ENCODE measurements around the gene CST6.
A peak's percentile ranks its signal among the peaks of the same experiment; 100 is the strongest.

The CST6 gene

GRCh38 chr11:66048547-66049323 is 36.9 kb downstream of the CST6 start, which contains the start of gene GAL3ST3:
Gene GAL3ST3 (minus strand): TSS chr11:66049161. CDS start chr11:66045415, 3,746 bp downstream.
- no peak for DNase-seq

GRCh38 chr11:66050581-66051231 is 38.9 kb downstream of the CST6 start:
- DNase-seq, result no peak

DNA sequence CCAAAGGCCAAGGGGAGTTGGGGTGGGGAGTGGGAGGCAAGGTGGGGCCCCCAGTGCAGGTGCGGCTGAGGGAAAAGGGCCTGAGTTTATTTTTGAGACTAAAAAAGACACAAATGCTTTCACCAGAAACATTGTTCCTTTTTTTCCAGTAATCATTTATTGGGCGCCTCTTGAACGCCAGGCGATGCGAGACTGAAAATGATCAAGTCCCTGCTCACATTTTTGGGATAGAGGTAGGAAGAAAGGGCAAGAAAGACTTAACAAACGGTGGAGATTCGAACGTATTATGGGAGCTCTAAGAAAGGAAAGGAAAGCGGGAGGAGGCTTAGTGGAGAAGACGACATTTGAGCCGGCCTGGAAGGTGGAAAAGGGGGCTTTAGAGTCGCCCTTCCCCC is 39.6 kb downstream of the CST6 start:
- DNase-seq, result no peak

- DNase-seq, result peak; percentile 98
Observed at GRCh38 chr11:66051766-66052663, 40.2 kb downstream of the CST6 start, which contains the start of gene SF3B2. Gene SF3B2 (plus strand): TSS chr11:66052364. CDS start chr11:66052385, 21 bp downstream.

DNA sequence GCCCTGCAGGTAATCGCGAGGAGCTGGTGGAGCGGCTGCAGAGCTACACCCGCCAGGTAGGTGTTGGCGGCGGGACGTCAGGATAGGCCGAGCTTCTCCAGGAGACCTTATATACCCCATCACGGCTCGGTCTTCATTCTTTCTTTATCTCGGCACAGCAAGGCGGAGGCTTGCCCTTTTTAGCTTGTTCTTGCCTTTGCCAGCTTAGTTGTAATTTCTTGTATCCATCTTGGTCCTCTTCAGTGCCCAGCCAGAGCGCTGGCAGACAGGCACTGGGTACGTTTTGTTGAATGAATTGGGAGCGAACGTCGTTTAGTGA is 40.8 kb downstream of the CST6 start:
- no peak for DNase-seq

- no peak for DNase-seq
Observed at GRCh38 chr11:66055021-66055420, 43.2 kb downstream of the CST6 start.

- DNase-seq, result no peak
Observed at GRCh38 chr11:66056501-66056900, 44.7 kb downstream of the CST6 start.

- no peak for DNase-seq
Observed at GRCh38 chr11:66059966-66060680, 48.3 kb downstream of the CST6 start.

DNA sequence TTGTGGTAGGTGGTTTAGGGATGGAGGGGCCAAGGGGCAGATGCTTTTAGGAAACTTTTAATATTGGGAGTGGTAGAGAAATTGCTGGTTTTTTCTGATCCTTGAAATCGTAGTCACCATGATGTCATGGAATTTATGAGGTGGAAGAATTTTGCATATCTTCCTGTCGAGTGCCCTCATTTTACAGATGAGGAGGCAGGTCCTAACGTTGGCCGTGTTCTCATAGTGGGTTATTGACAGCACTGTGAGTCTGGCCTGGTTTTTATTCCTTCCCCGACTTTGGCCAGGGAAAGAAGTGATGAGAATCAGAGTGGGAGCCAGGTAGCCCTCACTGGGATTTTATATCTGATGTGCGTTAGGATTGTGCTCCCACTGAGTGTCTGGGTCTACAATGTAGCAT is 49.5 kb downstream of the CST6 start:
- no peak for DNase-seq

GRCh38 chr11:66062408-66062807 is 50.6 kb downstream of the CST6 start:
- DNase-seq, result no peak
